SK-N-SH treated with all-trans-retinoic acid at 6 μM for 48 hours (cell line): Measurements from ENCODE around the gene C14orf180.

Source experiments
- PPARA ChIP-seq: fragments of 250-450 bp; sonication (Bioruptor Pico); IDR thresholded peaks from 2 replicates; pipeline ENCODE4 v1.5.0; 2020; ENCODE audit warnings: mild to moderate bottlenecking, borderline replicate concordance
- RARB ChIP-seq: fragments of 250-450 bp; sonication (Bioruptor Pico); IDR thresholded peaks from 2 replicates; pipeline ENCODE4 v1.8.0; 2021; ENCODE audit warnings: mild to moderate bottlenecking, moderate library complexity
- ZNF565 ChIP-seq: fragments of 450-650 bp; formaldehyde crosslinking; conservative IDR thresholded peaks from 2 replicates; pipeline ENCODE4 v1.5.0; 2020; ENCODE audit warnings: low read depth, mild to moderate bottlenecking, moderate library complexity
- ZNF70 ChIP-seq: fragments of 450-650 bp; formaldehyde crosslinking; IDR thresholded peaks from 2 replicates; pipeline ENCODE4 v1.5.0; 2020; ENCODE audit warnings: mild to moderate bottlenecking, moderate library complexity

GRCh38 chr14:104556256-104557021 is 23.1 kb upstream of the C14orf180 start:
- no peak for TF ChIP-seq RARB
- no peak for TF ChIP-seq PPARA
- no peak for TF ChIP-seq ZNF565 (CRISPR knock-in tag)
- no peak for TF ChIP-seq ZNF70 (CRISPR knock-in tag)
